Breast epithelium (tissue), 4 donors: ENCODE results near the gene OPRD1. TPM values are rescaled to one million over a fixed set of nuclear protein-coding genes. Genes with fewer than 3 reads are reported as not detected.

Source experiments
- DNase-seq, 2 donors: peaks; one replicate each; pipeline ENCODE4 v3.0.0-alpha.2; 2019; ENCODE audit warnings: low spot score in 2 of 2
- H3K27ac ChIP-seq, 2 donors: fragments of 200-600 bp; sonication (generic) in 1 of 2; one replicate each; pipeline ENCODE4 v1.5.1; 2016 to 2019; ENCODE audit warnings: mild to moderate bottlenecking in 1 of 2
- H3K27me3 ChIP-seq, 2 donors: fragments of 200-600 bp; sonication (generic) in 1 of 2; one replicate each; pipeline versions ENCODE4 v1.5.1 to v1.6.0; 2017 to 2019; ENCODE audit warnings: control low read depth in 1 of 2, mild to moderate bottlenecking in 1 of 2
- H3K36me3 ChIP-seq: fragments of 200-600 bp; one replicate; pipeline ENCODE4 v1.5.1; 2019
- H3K4me1 ChIP-seq, 2 donors: fragments of 200-600 bp; sonication (generic); one replicate each; pipeline ENCODE4 v1.5.1; 2016 to 2019; ENCODE audit warnings: control low read depth in 1 of 2
- H3K4me3 ChIP-seq, 3 donors: fragments of 200-600 bp; sonication (generic); 1 replicate in 2 of 3; 2 replicates in 1 of 3; pipeline ENCODE4 v1.5.1; 2016 to 2019; ENCODE audit warnings: mild to moderate bottlenecking in 3 of 3, moderate library complexity in 2 of 3
- H3K9me3 ChIP-seq, 2 donors: fragments of 200-600 bp; sonication (generic) in 1 of 2; one replicate each; pipeline ENCODE4 v1.5.1; 2016 to 2019; ENCODE audit warnings: control low read depth in 1 of 2
- CTCF ChIP-seq, 3 donors: fragments of 450-650 bp; IDR thresholded peaks; one replicate each; pipeline ENCODE4 v1.5.1; 2016 to 2017; ENCODE audit warnings: antibody characterized with exemption in 3 of 3, mild to moderate bottlenecking in 3 of 3, moderate library complexity in 3 of 3
- POLR2A ChIP-seq: fragments of 450-650 bp; IDR thresholded peaks from one replicate; pipeline ENCODE4 v1.6.1; 2016; ENCODE audit warnings: antibody characterized with exemption, mild to moderate bottlenecking, moderate library complexity
- POLR2AphosphoS5 ChIP-seq, 3 donors: sonication (generic); formaldehyde crosslinking; IDR thresholded peaks; one replicate each; pipeline ENCODE4 v1.6.1; 2017; ENCODE audit warnings: antibody characterized with exemption in 3 of 3
- intact Hi-C: fragments of 100-400 bp; cut with DNase I; formaldehyde crosslinking; loops from one replicate; pipeline ENCODE4 v1.15.1; 2023; ENCODE audit warnings: low total_unique reads
- total RNA-seq, 3 donors: library from RNA; depleted of rRNA; stranded (reverse); fragments of >200 nt; gene quantifications; one replicate each; pipeline ENCODE4 v1.1.0, GENCODE V29; 2016

Gene OPRD1
- total RNA-seq, 3 donors from 2014 or later = not detected

GRCh38 chr1:28775121-28775942, 36.6 kb upstream of the OPRD1 start:
- Histone ChIP-seq H3K4me1 (no peaks in the 10 kb centered on the region), H3K9me3 (no peaks in the 10 kb centered on the region), H3K27me3 (no peaks in the 10 kb centered on the region), H3K36me3 (no peaks in the 10 kb centered on the region), H3K4me3 (peak overlapping the region; percentile 39 to 68 (median 57)), H3K27ac (peak overlapping the region; percentile 86 to 87)
- DNase-seq = peak; percentile 70 to 77
- intact Hi-C loops = loop anchor here (10.0 kb wide), 1 partner anchor 429 kb away; no protein-coding TSS in a partner anchor
- peak in 1 of 3 donors; percentile 15 for TF ChIP-seq POLR2AphosphoS5 (IDR thresholded peaks at IDR 0.05)
- TF ChIP-seq CTCF (IDR thresholded peaks at IDR 0.05) = no peak

- H3K36me3 ChIP-seq = no peaks in the 10 kb centered on the region
- no peaks in the 10 kb centered on the region for H3K27me3 ChIP-seq
- H3K27ac ChIP-seq = peak overlapping the region in 1 of 2 donors; percentile 86
- TF ChIP-seq POLR2AphosphoS5 (IDR thresholded peaks at IDR 0.05) (no peak), CTCF (IDR thresholded peaks at IDR 0.05) (no peak), POLR2A (no peak)
- H3K4me3 ChIP-seq = peak overlapping the region in 1 of 3 donors; percentile 57
- DNase-seq = peak in 1 of 2 donors; percentile 34
- intact Hi-C loops = loop anchor here (10.0 kb wide), 1 partner anchor 428 kb away; no protein-coding TSS in a partner anchor
- H3K9me3 ChIP-seq = no peaks in the 10 kb centered on the region
- no peaks in the 10 kb centered on the region for H3K4me1 ChIP-seq
Observed at GRCh38 chr1:28776341-28776740, 35.6 kb upstream of the OPRD1 start.

GRCh38 chr1:28778021-28778420, 33.9 kb upstream of the OPRD1 start:
- no peak overlapping the region for H3K4me3 ChIP-seq
- TF ChIP-seq POLR2AphosphoS5 (IDR thresholded peaks at IDR 0.05) (no peak), POLR2A (no peak), CTCF (IDR thresholded peaks at IDR 0.05) (no peak)
- no peaks in the 10 kb centered on the region for H3K27me3 ChIP-seq
- H3K27ac ChIP-seq = no peak overlapping the region
- intact Hi-C loops = loop anchor here (10.0 kb wide), 1 partner anchor 427 kb away; no protein-coding TSS in a partner anchor
- H3K9me3 ChIP-seq = no peaks in the 10 kb centered on the region
- DNase-seq = no peak
- H3K4me1 ChIP-seq = no peaks in the 10 kb centered on the region
- H3K36me3 ChIP-seq = no peaks in the 10 kb centered on the region

GRCh38 chr1:28779751-28780408, 32.1 kb upstream of the OPRD1 start:
- intact Hi-C loops = loop anchor here (10.0 kb wide), 1 partner anchor 425 kb away; no protein-coding TSS in a partner anchor
- no peaks in the 10 kb centered on the region for H3K36me3 ChIP-seq
- H3K4me3 ChIP-seq = no peak overlapping the region
- DNase-seq = no peak
- TF ChIP-seq POLR2A = no peak
- no peak for TF ChIP-seq POLR2AphosphoS5 (IDR thresholded peaks at IDR 0.05)
- TF ChIP-seq CTCF (IDR thresholded peaks at IDR 0.05) = no peak
- H3K27ac ChIP-seq = no peak overlapping the region
- no peaks in the 10 kb centered on the region for H3K9me3 ChIP-seq
- no peaks in the 10 kb centered on the region for H3K27me3 ChIP-seq
- no peaks in the 10 kb centered on the region for H3K4me1 ChIP-seq

- Histone ChIP-seq H3K4me1 (no peaks in the 10 kb centered on the region), H3K36me3 (no peaks in the 10 kb centered on the region), H3K9me3 (no peaks in the 10 kb centered on the region), H3K4me3 (no peak overlapping the region), H3K27me3 (no peaks in the 10 kb centered on the region), H3K27ac (no peak overlapping the region)
- no peak for DNase-seq
- TF ChIP-seq POLR2A (no peak), POLR2AphosphoS5 (IDR thresholded peaks at IDR 0.05) (no peak), CTCF (IDR thresholded peaks at IDR 0.05) (no peak)
- intact Hi-C loops = no loop called here
Observed at GRCh38 chr1:28781305-28781704, 30.7 kb upstream of the OPRD1 start.
